T47D (cell line): Measurements from ENCODE around the gene PRTG.
A peak's percentile ranks its signal among the peaks of the same experiment; 100 is the strongest.
"Not testable (repeated sequence)": the region's sequence is repeated elsewhere in the genome, so short reads cannot be mapped to it uniquely, and the experiment has no call there.

ENCODE experiments used
- DNase-seq, 2 experiments: peaks; one replicate each; pipeline versions ENCODE4 v3.0.0 to v3.0.0-alpha.2; 2011 to 2012; ENCODE audit warnings: low read depth in 1 of 2, low spot score in 1 of 2
- JUND ChIP-seq: IDR thresholded peaks from 2 replicates; pipeline ENCODE4 v1.6.1; 2012; ENCODE audit warnings: low read depth
- in situ Hi-C: cut with HindIII; loops from 2 replicates; pipeline ENCODE4 v1.10.0; 2016; ENCODE audit warnings: low sequenced_read_pairs, low pct_unique_long_range_greater_than_20kb

Gene PRTG

GRCh38 chr15:55742927-55743728 lies at the start of gene PRTG:
PRTG (minus strand) TSS chr15:55743152; CDS start chr15:55742931, 221 bp downstream.
- in situ Hi-C loops, result no loop called here
- TF ChIP-seq JUND, result no peak

GRCh38 chr15:55791551-55792400 lies 48.8 kb upstream of the PRTG start:
- no peak for TF ChIP-seq JUND
- no peak for DNase-seq
- in situ Hi-C loops, result no loop called here

More at GRCh38 chr15:55742927-55743728, at the start of gene PRTG:
- peak; percentile 63 to 69 for DNase-seq

GRCh38 chr15:55789066-55789660 lies 46.2 kb upstream of the PRTG start:
- in situ Hi-C loops, result no loop called here
- TF ChIP-seq JUND, result no peak
- no peak for DNase-seq

GRCh38 chr15:55786341-55786740 lies 43.4 kb upstream of the PRTG start:
- no peak for TF ChIP-seq JUND
- in situ Hi-C loops, result no loop called here
- DNase-seq, result no peak

- DNase-seq, in situ Hi-C loops: not testable (repeated sequence)
These were observed 42.6 kb upstream of the PRTG start for GRCh38 chr15:55785593-55785992.

GRCh38 chr15:55784286-55784685 lies 41.3 kb upstream of the PRTG start:
- TF ChIP-seq JUND, result no peak
- in situ Hi-C loops, result no loop called here
- no peak for DNase-seq

GRCh38 chr15:55782901-55783300 lies 39.9 kb upstream of the PRTG start:
- in situ Hi-C loops, result no loop called here
- DNase-seq, result no peak
- no peak for TF ChIP-seq JUND

GRCh38 chr15:55780292-55780691 lies 37.3 kb upstream of the PRTG start:
- no peak for TF ChIP-seq JUND
- no peak for DNase-seq
- in situ Hi-C loops, result no loop called here

- DNase-seq, result no peak
- in situ Hi-C loops, result no loop called here
- TF ChIP-seq JUND, result no peak
These were observed 36.0 kb upstream of the PRTG start for GRCh38 chr15:55778932-55779331.

GRCh38 chr15:55775316-55775715 lies 32.4 kb upstream of the PRTG start:
- DNase-seq, result peak; percentile 25 to 72
- in situ Hi-C loops, result no loop called here
- no peak for TF ChIP-seq JUND

GRCh38 chr15:55774113-55774970 lies 31.4 kb upstream of the PRTG start:
- DNase-seq, result peak; percentile 28 to 69
- TF ChIP-seq JUND, result no peak
- in situ Hi-C loops, result no loop called here

- DNase-seq, result no peak
- in situ Hi-C loops, result no loop called here
- no peak for TF ChIP-seq JUND
These were observed 27.9 kb upstream of the PRTG start for GRCh38 chr15:55770806-55771205.
